NCI-H774 (cell line): ENCODE data around the gene BCAM.
"Not testable (repeated sequence)": the region's sequence is repeated elsewhere in the genome, so short reads cannot be mapped to it uniquely, and the experiment has no call there.

ENCODE experiments used
- DNase-seq: peaks from one replicate; lab custom pipeline; 2025; lab: John Stamatoyannopoulos, UW

The BCAM gene

GRCh38 chr19:44817725-44818465 lies 9.0 kb downstream of the BCAM start:
- DNase-seq, result no peak

DNA sequence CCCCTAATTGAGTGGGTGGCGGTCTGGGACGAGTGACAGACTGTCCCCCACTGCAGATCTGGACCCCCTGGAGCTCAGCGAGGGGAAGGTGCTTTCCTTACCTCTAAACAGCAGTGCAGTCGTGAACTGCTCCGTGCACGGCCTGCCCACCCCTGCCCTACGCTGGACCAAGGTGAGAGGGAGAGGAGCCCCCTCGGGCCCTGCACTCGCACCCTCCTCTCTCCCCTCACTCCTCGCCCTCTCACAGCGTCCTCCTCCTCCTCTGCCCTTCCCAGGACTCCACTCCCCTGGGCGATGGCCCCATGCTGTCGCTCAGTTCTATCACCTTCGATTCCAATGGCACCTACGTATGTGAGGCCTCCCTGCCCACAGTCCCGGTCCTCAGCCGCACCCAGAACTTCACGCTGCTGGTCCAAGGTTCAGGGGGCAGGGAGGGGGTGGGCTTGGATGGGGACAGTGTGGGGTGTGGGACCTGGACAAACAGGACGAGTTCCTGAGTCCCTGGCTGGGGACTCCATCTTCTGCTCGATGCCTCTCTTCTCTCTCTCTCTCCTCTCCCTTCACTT lies 9.6 kb downstream of the BCAM start:
- no peak for DNase-seq

GRCh38 chr19:44819246-44819832 lies 10.4 kb downstream of the BCAM start:
- DNase-seq, result no peak

DNA sequence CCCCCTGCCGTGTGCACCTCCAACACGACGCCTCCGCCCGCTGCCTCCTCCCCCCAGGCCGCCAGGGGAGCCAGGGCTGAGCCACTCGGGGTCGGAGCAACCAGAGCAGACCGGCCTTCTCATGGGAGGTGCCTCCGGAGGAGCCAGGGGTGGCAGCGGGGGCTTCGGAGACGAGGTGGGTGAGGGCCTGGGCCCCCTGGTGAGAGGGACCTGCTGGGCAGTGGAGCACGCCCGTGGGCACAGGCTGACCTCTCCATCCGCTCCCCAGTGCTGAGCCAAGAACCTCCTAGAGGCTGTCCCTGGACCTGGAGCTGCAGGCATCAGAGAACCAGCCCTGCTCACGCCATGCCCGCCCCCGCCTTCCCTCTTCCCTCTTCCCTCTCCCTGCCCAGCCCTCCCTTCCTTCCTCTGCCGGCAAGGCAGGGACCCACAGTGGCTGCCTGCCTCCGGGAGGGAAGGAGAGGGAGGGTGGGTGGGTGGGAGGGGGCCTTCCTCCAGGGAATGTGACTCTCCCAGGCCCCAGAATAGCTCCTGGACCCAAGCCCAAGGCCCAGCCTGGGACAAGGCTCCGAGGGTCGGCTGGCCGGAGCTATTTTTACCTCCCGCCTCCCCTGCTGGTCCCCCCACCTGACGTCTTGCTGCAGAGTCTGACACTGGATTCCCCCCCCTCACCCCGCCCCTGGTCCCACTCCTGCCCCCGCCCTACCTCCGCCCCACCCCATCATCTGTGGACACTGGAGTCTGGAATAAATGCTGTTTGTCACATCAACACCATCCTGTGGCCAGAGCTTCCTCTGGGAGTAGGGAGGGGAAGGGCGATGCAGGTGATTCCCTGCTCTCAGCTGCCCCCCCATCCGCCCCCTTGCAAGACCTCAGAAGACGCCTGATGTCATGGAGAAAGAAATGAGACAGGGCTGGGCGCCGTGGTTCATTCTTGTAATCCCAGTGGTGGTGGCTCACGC lies 12.0 kb downstream of the BCAM start:
- DNase-seq, result no peak

- DNase-seq, result no peak
Observed at GRCh38 chr19:44822177-44822576, 13.3 kb downstream of the BCAM start.

- DNase-seq, result no peak
Observed at GRCh38 chr19:44822670-44823372, 13.9 kb downstream of the BCAM start.

- no peak for DNase-seq
Observed at GRCh38 chr19:44823373-44823698, 14.4 kb downstream of the BCAM start.

DNA sequence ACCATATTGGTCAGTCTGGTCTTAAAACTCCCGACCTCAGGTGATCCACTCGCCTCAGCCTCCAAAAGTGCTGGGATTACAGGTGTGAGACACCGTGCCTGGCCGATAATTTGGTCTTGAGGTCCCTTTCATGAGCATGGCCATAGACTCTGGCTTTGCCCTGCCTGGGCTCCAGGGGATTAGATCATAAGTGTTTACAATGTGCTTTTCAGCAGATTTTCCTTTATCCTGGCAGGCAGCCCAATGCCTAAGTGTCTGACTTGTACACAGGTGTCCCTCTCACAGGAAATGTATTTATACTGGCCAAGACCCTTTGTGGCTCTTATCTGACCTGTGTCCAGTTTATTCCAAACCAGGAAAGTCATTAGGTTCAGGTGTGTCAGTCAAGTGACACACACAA lies 15.9 kb downstream of the BCAM start:
- DNase-seq, result peak; percentile 74

- not testable (repeated sequence) for DNase-seq
Observed at GRCh38 chr19:44832875-44833274, 24.0 kb downstream of the BCAM start.

- not testable (repeated sequence) for DNase-seq
Observed at GRCh38 chr19:44834399-44834798, 25.5 kb downstream of the BCAM start.

DNA sequence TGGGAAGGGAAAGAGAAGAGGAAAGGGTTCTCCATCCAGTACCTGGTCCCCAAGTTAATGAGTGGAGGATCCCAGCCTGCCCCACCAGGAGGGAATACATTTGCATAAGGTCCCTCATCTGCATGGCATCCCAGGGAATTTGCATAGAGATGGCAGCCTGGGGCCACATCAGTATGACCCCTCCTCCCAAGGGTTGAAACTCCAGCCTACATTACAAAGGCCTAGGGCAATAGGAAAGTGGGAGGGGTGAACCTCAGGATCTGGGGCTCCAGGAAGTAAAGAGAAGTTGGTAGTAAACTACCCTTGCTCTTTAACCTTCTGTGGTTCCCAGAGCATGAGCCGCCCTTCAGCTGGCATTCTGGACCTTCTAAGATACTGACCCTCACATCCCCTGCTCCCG lies 30.4 kb downstream of the BCAM start:
- no peak for DNase-seq

- DNase-seq, result no peak
Observed at GRCh38 chr19:44840811-44841210, 31.9 kb downstream of the BCAM start.

DNA sequence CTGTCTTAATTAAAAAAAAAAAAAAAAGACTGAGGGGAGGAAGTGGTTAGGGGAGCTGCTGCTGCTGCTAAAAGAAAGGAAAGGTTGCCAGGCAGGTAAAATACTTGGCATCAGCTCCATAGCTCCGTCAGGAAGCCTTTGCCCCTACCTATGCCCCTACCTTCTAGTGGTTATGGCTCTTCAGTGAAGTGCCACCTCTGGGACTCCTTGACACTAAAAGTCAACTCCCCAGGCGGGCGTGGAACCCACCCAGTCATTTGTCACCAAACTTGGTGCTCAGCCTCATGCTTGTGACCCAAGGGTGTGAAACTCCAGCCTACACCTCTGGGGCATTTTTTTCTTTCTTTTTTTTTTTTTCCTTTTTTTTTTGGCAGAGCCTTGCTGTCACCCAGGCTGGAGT lies 32.3 kb downstream of the BCAM start:
- no peak for DNase-seq

DNA sequence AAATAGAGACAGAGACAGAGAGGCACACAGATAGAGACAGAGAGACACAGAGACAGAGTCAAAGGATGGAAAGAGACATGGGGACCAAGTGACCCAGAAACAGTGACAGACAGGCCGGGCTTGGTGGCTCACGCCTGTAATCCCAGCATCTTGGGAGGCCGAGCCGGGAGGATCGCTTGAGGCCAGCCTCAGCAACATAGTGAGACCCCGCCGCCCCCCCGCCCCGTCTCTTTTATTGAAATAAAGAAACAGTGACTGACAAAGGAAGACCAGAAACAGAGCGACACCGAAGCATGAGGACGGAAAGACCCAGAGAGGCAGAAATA lies 36.3 kb downstream of the BCAM start:
- DNase-seq, result no peak

DNA sequence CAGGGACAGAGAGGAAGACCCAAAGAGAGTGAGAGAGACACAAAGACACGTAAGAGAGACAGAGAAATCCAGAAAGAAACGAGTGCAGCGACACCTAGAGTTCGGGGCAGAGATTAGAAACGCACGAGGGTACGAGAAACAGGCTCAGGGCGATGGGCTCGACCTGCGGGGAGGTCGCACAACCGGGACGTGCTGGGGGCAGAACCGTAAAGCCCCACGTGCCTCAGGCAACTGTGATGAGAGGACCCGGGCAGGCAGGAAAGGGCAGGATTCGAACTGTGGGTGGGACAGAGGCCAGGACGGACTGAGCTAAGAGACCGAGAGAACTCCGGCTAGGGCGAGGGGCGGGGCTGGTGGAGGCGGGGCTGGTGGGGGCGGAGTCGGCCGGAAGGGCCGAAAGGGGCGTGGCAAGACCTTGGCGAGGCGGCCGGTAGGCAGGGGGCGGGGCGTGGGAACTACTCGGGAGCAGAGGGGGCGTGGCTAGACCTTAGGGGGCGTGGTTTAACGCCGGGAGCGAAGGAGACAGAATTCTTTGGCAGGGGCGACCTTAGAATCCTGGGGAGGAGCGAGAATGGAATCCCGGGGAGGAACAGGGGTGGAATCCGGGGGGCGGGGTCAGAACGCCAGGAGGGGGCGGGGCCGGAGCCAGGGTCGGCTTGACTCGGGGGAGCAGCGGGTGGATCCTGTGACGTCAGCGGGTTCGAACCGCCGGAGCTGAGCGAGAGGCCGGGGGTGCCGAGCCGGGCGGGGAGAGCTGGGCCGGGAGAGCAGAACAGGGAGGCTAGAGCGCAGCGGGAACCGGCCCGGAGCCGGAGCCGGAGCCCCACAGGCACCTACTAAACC lies 36.9 kb downstream of the BCAM start, which contains the start of gene NECTIN2:
Gene NECTIN2, plus strand, starts transcription at position 686 of the 843 bp plus-strand sequence. CDS start 229 bp downstream, outside the sequence.
- DNase-seq, result peak; percentile 94

- no peak for DNase-seq
Observed at GRCh38 chr19:44846455-44847143, 37.7 kb downstream of the BCAM start.

DNA sequence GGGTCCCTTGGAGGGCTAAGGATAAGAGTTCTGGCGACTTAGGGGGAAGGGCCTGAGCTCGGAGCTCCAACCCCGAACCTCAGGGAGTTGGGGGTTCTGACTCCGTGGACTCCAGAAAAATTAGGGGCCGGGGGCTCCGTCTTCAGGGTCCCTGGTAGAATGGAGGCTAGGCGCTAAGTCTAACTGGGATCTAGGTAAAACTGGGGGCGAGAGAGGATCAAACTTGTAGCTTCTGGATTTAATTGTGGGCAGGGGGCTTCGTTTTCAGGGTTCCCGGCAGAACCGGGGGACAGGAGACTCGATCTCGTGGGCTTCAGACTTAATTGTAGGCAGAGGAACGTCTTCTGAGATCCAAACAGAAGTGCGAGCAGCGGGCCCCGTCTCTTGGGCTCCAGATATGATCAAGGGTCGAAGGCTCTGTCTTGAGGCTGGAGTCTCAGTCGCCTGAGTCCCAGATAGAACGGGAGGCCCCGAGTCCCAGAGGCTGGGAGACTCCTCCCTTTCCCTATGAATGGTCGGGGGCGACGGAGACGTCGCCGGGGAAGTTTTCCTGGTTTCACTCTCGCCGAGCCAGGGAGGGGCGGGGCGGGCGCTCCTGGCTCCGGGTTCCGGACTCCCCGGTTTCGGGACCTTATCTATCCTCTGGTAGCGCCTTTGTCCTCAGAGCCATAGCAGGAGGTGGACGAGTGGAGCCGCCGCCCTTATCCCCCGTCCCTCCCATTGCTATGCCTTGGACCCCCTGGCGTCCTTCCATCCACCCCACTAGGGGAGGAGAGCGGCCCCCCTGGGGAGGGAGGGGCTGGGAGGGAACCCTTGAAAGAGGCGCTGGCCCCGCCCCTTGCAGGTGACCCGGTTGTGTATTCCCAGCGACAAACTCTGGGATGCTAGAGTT lies 38.5 kb downstream of the BCAM start:
- DNase-seq, result peak; percentile 72

DNA sequence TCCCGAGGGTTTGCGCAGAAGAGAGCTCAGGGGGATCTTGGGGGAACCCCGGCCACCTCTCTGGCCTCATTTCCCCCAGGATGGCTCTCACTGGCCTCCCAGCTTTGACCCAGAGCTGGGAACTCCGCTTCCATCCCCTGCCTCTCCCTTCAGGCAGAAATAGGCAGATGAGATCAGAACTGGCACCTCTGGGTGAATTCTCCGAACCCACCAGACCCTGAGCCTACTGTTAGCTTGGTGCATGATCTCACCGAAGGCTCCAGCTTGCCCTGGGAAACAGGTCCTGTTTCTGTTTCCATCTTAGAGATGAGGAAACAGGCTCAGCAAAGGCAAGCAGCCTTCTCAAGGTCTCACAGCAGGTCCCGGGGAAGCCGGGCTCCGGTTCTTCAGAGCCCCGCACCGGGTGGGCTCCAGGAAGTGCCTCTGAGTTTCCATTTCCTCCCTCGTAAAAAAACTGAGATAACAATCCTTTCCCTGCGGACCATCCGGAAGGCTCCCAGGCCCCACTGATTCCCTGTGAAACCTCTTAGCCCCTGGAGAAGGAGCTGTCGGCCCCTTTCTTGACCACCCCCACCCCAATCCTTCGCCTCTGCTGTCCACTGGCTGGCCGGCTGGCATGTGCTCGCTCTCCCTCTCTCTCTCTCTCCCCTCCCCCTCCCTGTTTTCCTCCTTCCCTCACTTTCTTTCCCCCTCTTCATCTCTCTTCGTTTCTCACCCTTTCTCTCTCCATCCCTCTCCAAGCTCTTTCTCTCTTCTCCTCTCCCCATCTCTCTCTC lies 39.3 kb downstream of the BCAM start:
- no peak for DNase-seq
